HepG2 (cell line): Measurements from ENCODE around the gene RASAL1. TPM values are rescaled to one million over a fixed set of nuclear protein-coding genes. Genes with fewer than 3 reads are reported as not detected.

Experiments
- ATAC-seq: fragments of 200-7000 bp; cut with Tn5 transposase; 3 replicates; pipeline ENCODE4 v1.9.1; 2020; ENCODE audit warnings: mild to moderate bottlenecking, moderate library complexity
- BruUV-seq: library from RNA; stranded (reverse); fragments of 400-500 nt; replicated peaks from 2 replicates; lab custom pipeline; 2021; lab: Mats Ljungman, UMichigan
- CTCF ChIA-PET: fragments of 300-600 bp; formaldehyde crosslinking; extraction: SDS; loops from one replicate; lab custom pipeline; 2021; ENCODE audit warnings: low total read pairs, inconsistent platforms, low intra/inter-chr PET ratio; lab: Yijun Ruan, JAX
- POLR2A ChIA-PET: fragments of 350-600 bp; sonication (Branson Sonifier 250); formaldehyde crosslinking; loops from one replicate; lab custom pipeline; 2020; ENCODE audit warnings: antibody characterized with exemption, inconsistent platforms; lab: Yijun Ruan, JAX
- DNase-seq: peaks from one replicate; pipeline ENCODE4 v3.0.0-alpha.2; 2015; ENCODE audit warnings: low spot score
- FAIRE-seq: peaks from 3 replicates; lab custom pipeline; 2011; peaks lifted over from hg19 to GRCh38; lab: Jason Lieb, UNC
- H2AFZ ChIP-seq: one replicate; pipeline ENCODE4 v1.6.1; 2011; ENCODE audit warnings: low read length, inconsistent platforms
- H3K27ac ChIP-seq: fragments of 300-600 bp; 3 replicates; pipeline ENCODE4 v1.8.0; 2011; ENCODE audit warnings: mixed run types, mild to moderate bottlenecking, mixed read lengths, low read length, inconsistent platforms; ENCODE audit not compliant: insufficient read depth; ENCODE audit errors: extremely low read length
- H3K27me3 ChIP-seq, 2 experiments: fragments of 200-600 bp in 1 of 2; 2 replicates in 1 of 2; 3 replicates in 1 of 2; pipeline versions ENCODE4 v1.6.0 to v1.8.0; 2011; ENCODE audit warnings: low read length in 2 of 2, mild to moderate bottlenecking in 2 of 2, moderate library complexity in 2 of 2, inconsistent platforms in 1 of 2; ENCODE audit not compliant: insufficient read depth in 2 of 2, control insufficient read depth in 1 of 2
- H3K36me3 ChIP-seq, 2 experiments: fragments of 200-600 bp in 1 of 2; replicated peaks in 1 of 2; 2 replicates in 1 of 2; 3 replicates in 1 of 2; pipeline versions ENCODE4 v1.5.1 to v1.8.0; 2011; ENCODE audit warnings: low read length in 2 of 2, inconsistent platforms in 1 of 2; ENCODE audit not compliant: insufficient read depth in 2 of 2, control insufficient read depth in 1 of 2
- H3K4me1 ChIP-seq: 2 replicates; pipeline ENCODE4 v1.5.1; 2012; ENCODE audit warnings: low read length, inconsistent platforms; ENCODE audit not compliant: insufficient read depth
- H3K4me2 ChIP-seq: 2 replicates; pipeline ENCODE4 v1.6.0; 2011; ENCODE audit warnings: low read depth, low read length, inconsistent platforms
- H3K4me3 ChIP-seq, 3 experiments: fragments of 200-600 bp in 1 of 3; sonication (generic), shearing (Covaris generic) in 1 of 3; replicated peaks in 1 of 3; 2 replicates each; pipeline ENCODE4 v1.5.1; 2011 to 2016; ENCODE audit warnings: low read length in 3 of 3, inconsistent platforms in 2 of 3, low read depth in 2 of 3, mild to moderate bottlenecking in 2 of 3, control low read depth in 1 of 3, mixed read lengths in 1 of 3; ENCODE audit not compliant: insufficient read depth in 1 of 3
- H3K79me2 ChIP-seq: one replicate; pipeline ENCODE4 v1.6.1; 2011; ENCODE audit warnings: low read length, inconsistent platforms; ENCODE audit not compliant: insufficient read depth
- H3K9ac ChIP-seq: 2 replicates; pipeline ENCODE4 v1.6.0; 2011; ENCODE audit warnings: mild to moderate bottlenecking, low read depth, low read length, inconsistent platforms; ENCODE audit not compliant: insufficient read depth
- H3K9me3 ChIP-seq: 2 replicates; pipeline ENCODE4 v1.5.1; 2012; ENCODE audit warnings: mild to moderate bottlenecking, low read length
- H4K20me1 ChIP-seq: 2 replicates; pipeline ENCODE4 v1.6.0; 2011; ENCODE audit warnings: inconsistent platforms, mild to moderate bottlenecking, low read length, moderate library complexity; ENCODE audit not compliant: insufficient read depth
- ELK4 ChIP-seq: sonication (generic); formaldehyde crosslinking; IDR thresholded peaks from 2 replicates; pipeline ENCODE4 v1.9.0; 2021; ENCODE audit warnings: missing genetic modification reagents, borderline replicate concordance
- HDAC2 ChIP-seq: sonication (generic); formaldehyde crosslinking; IDR thresholded peaks from 2 replicates; pipeline ENCODE4 v1.4.0; 2020; ENCODE audit warnings: missing genetic modification reagents
- MEIS1 ChIP-seq: sonication (generic); formaldehyde crosslinking; IDR thresholded peaks from 2 replicates; pipeline ENCODE4 v1.9.0; 2021; ENCODE audit warnings: mild to moderate bottlenecking, missing genetic modification reagents, moderate library complexity, borderline replicate concordance
- SRY ChIP-seq: sonication (generic); formaldehyde crosslinking; IDR thresholded peaks from 2 replicates; pipeline ENCODE4 v1.8.0; 2022; ENCODE audit warnings: mild to moderate bottlenecking, missing genetic modification reagents
- ZNF446 ChIP-seq: sonication (generic); formaldehyde crosslinking; IDR thresholded peaks from 2 replicates; pipeline ENCODE4 v1.5.0; 2020; ENCODE audit warnings: mild to moderate bottlenecking, missing genetic modification reagents
- ZNF891 ChIP-seq: sonication (generic); formaldehyde crosslinking; IDR thresholded peaks from 2 replicates; pipeline ENCODE4 v1.5.0; 2020; ENCODE audit warnings: mild to moderate bottlenecking, missing genetic modification reagents
- WGBS: methylation state at CpG from one replicate; pipeline ENCODE4 v1.1.6; 2017; ENCODE audit warnings: low lambda C conversion rate; 5-methylcytosine and 5-hydroxymethylcytosine counted together
- in situ Hi-C: cut with HindIII; loops from 2 replicates; pipeline ENCODE4 v1.10.0; 2017; ENCODE audit warnings: low pct_unique_long_range_greater_than_20kb; ENCODE audit not compliant: extremely low pct_ligation_motif_present
- intact Hi-C: fragments of 100-400 bp; cut with micrococcal nuclease; formaldehyde crosslinking; loops from one replicate; pipeline ENCODE4 v1.10.0; 2022; ENCODE audit not compliant: unreplicated experiment
- polyA plus RNA-seq, 8 experiments: library from polyadenylated mRNA; depleted of rRNA in 3 of 8; stranded (reverse) in 7 of 8; unstranded in 1 of 8; fragments of >200 nt; fragmentation: Illumina TruSeq in 4 of 8; extraction: Trizol in 4 of 8; gene quantifications; 2 replicates each; pipeline versions ENCODE4 v1.2.1 to v1.2.3, GENCODE V29; 2011 to 2016; ENCODE audit warnings: low read depth in 4 of 8, missing spikeins in 1 of 8, mixed read lengths in 1 of 8; ENCODE audit not compliant: insufficient read depth in 1 of 8
- total RNA-seq, 5 experiments: library from RNA; depleted of rRNA; stranded (reverse); fragments of >200 nt; fragmentation: Illumina TruSeq; extraction: Trizol; gene quantifications; 2 replicates each; pipeline ENCODE4 v1.2.3, GENCODE V29; 2016; ENCODE audit warnings: low read depth in 1 of 5
- TF ChIP-seq, protein P1 (sequence below): fragments of 450-650 bp; IDR thresholded peaks from 2 replicates; pipeline ENCODE4 v1.6.1; 2016
- TF ChIP-seq, protein P2 (sequence below): sonication (generic); formaldehyde crosslinking; IDR thresholded peaks from 2 replicates; pipeline ENCODE4 v1.5.1; 2020; ENCODE audit warnings: mild to moderate bottlenecking, missing genetic modification reagents, borderline replicate concordance

The RASAL1 gene
- total and polyA plus RNA-seq, 2 of the 13 experiments (the other 11 are each of a cell fraction or from before 2014, with no cell fraction given) = not detected

DNA sequence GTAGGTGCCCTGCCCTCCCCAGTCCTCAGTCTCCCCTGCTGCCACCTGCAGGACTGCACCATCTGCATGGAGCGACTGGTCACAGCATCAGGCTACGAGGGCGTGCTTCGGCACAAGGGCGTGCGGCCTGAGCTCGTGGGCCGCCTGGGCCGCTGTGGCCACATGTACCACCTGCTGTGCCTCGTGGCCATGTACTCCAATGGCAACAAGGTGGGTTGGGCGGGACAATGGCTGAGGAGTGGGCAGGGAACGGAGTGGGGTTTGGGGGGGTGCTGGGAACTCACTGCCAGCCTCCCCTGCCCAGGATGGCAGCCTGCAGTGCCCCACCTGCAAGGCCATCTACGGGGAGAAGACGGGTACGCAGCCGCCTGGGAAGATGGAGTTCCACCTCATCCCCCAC, 40.8 kb downstream of the RASAL1 start:
- no peaks in the 10 kb centered on the region for H3K36me3 ChIP-seq
- no peak overlapping the region for H3K27ac ChIP-seq
- DNase-seq = no peak
- H3K9me3 ChIP-seq = no peaks in the 10 kb centered on the region
- H4K20me1 ChIP-seq = no peaks in the 10 kb centered on the region
- no TSS peak for BruUV-seq
- ChIA-PET CTCF (interaction anchor here (1.2 kb wide), 1 partner anchor 45 kb away, joined by 3 read pairs; no protein-coding TSS in a partner anchor), POLR2A (no interaction called here)
- FAIRE-seq = no peak
- intact Hi-C loops (no loop called here), in situ Hi-C loops (loop anchor here (5.0 kb wide), 1 partner anchor 47 kb away; no protein-coding TSS in a partner anchor)
- no peak for ATAC-seq
- 0% methylated on average over 2 of the region's 16 CpGs for WGBS
- H2AFZ ChIP-seq = no peak overlapping the region
- H3K79me2 ChIP-seq = no peaks in the 10 kb centered on the region
- no peak overlapping the region for H3K9ac ChIP-seq
- TF ChIP-seq, protein P1, sequence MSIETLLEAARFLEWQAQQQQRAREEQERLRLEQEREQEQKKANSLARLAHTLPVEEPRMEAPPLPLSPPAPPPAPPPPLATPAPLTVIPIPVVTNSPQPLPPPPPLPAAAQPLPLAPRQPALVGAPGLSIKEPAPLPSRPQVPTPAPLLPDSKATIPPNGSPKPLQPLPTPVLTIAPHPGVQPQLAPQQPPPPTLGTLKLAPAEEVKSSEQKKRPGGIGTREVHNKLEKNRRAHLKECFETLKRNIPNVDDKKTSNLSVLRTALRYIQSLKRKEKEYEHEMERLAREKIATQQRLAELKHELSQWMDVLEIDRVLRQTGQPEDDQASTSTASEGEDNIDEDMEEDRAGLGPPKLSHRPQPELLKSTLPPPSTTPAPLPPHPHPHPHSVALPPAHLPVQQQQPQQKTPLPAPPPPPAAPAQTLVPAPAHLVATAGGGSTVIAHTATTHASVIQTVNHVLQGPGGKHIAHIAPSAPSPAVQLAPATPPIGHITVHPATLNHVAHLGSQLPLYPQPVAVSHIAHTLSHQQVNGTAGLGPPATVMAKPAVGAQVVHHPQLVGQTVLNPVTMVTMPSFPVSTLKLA = peak; percentile 87
- no peak for TF ChIP-seq HDAC2 (CRISPR knock-in tag)
- TF ChIP-seq, all 625 proteins: peak for 1
- peaks cover 14% of the 10 kb centered on the region for H3K4me1 ChIP-seq
- H3K27me3 ChIP-seq = peaks cover 1 to 6% of the 10 kb centered on the region in 2 experiments; a peak in 2 of 5 replicates
- H3K4me2 ChIP-seq = no peak overlapping the region
- H3K4me3 ChIP-seq = no peak overlapping the region

DNA sequence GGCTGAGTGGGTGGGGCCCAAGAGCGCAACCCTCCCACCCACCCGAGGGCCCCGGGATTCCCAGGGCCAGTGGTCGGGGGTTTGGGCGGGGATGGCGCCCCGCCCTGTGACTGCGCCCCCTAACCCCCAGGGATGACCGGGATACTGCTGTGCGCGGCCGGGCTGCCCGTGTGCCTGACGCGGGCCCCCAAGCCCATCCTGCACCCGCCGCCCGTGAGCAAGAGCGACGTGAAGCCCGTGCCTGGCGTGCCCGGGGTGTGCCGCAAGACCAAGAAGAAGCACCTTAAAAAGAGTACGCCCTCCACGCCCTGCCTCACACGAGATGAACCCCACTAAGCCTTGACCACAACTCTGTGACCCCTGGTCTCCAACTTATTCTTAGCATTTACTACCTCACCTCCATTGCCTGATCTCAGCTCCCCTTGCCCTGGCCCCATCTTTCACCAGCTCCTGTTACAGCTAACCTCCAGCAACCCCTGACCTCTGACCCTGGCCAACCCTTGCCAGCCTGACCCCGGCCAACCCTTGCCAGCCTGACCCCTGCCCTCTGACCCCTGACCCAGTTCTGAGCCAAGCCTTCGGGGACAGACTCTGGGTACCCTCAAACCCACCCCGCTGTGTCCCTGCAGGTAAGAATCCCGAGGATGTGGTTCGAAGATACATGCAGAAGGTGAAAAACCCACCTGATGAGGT, 42.0 kb downstream of the RASAL1 start:
- POLR2A ChIA-PET = no interaction called here
- H3K4me2 ChIP-seq = no peak overlapping the region
- peaks cover 1 to 6% of the 10 kb centered on the region in 2 experiments; a peak in 2 of 5 replicates for H3K27me3 ChIP-seq
- H3K79me2 ChIP-seq = no peaks in the 10 kb centered on the region
- H3K9me3 ChIP-seq = no peaks in the 10 kb centered on the region
- no peak overlapping the region for H3K9ac ChIP-seq
- DNase-seq (no peak), ATAC-seq (no peak), FAIRE-seq (no peak)
- WGBS = 38% methylated on average over 9 of the region's 32 CpGs
- no peak overlapping the region for H3K4me3 ChIP-seq
- no TSS peak for BruUV-seq
- H2AFZ ChIP-seq = no peak overlapping the region
- H3K4me1 ChIP-seq = peaks cover 3% of the 10 kb centered on the region
- H4K20me1 ChIP-seq = no peaks in the 10 kb centered on the region
- H3K27ac ChIP-seq = no peak overlapping the region
- in situ Hi-C loops = no loop called here
- CTCF ChIA-PET = interaction anchor here (1.4 kb wide), 1 partner anchor 45 kb away, joined by 4 read pairs; no protein-coding TSS in a partner anchor
- intact Hi-C loops = no loop called here
- no peaks in the 10 kb centered on the region for H3K36me3 ChIP-seq
- TF ChIP-seq MEIS1 (no peak), ZNF446 (CRISPR knock-in tag) (no peak), HDAC2 (CRISPR knock-in tag) (no peak), ELK4 (CRISPR knock-in tag) (no peak), SRY (CRISPR knock-in tag) (no peak), ZNF891 (CRISPR knock-in tag) (no peak)
- TF ChIP-seq, protein P2, sequence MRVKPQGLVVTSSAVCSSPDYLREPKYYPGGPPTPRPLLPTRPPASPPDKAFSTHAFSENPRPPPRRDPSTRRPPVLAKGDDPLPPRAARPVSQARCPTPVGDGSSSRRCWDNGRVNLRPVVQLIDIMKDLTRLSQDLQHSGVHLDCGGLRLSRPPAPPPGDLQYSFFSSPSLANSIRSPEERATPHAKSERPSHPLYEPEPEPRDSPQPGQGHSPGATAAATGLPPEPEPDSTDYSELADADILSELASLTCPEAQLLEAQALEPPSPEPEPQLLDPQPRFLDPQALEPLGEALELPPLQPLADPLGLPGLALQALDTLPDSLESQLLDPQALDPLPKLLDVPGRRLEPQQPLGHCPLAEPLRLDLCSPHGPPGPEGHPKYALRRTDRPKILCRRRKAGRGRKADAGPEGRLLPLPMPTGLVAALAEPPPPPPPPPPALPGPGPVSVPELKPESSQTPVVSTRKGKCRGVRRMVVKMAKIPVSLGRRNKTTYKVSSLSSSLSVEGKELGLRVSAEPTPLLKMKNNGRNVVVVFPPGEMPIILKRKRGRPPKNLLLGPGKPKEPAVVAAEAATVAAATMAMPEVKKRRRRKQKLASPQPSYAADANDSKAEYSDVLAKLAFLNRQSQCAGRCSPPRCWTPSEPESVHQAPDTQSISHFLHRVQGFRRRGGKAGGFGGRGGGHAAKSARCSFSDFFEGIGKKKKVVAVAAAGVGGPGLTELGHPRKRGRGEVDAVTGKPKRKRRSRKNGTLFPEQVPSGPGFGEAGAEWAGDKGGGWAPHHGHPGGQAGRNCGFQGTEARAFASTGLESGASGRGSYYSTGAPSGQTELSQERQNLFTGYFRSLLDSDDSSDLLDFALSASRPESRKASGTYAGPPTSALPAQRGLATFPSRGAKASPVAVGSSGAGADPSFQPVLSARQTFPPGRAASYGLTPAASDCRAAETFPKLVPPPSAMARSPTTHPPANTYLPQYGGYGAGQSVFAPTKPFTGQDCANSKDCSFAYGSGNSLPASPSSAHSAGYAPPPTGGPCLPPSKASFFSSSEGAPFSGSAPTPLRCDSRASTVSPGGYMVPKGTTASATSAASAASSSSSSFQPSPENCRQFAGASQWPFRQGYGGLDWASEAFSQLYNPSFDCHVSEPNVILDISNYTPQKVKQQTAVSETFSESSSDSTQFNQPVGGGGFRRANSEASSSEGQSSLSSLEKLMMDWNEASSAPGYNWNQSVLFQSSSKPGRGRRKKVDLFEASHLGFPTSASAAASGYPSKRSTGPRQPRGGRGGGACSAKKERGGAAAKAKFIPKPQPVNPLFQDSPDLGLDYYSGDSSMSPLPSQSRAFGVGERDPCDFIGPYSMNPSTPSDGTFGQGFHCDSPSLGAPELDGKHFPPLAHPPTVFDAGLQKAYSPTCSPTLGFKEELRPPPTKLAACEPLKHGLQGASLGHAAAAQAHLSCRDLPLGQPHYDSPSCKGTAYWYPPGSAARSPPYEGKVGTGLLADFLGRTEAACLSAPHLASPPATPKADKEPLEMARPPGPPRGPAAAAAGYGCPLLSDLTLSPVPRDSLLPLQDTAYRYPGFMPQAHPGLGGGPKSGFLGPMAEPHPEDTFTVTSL (CRISPR knock-in tag) = no peak
